GM21737 (cell line): Measurements from ENCODE around the gene INSL3.
"Not testable (repeated sequence)": the region's sequence is repeated elsewhere in the genome, so short reads cannot be mapped to it uniquely, and the experiment has no call there.

Source experiments
- ATAC-seq: cut with Tn5 transposase; IDR thresholded peaks from one replicate; pipeline ENCODE4 v1.9.1; 2021; ENCODE audit warnings: mild to moderate bottlenecking, moderate library complexity; ENCODE audit not compliant: unreplicated experiment

The INSL3 gene

DNA sequence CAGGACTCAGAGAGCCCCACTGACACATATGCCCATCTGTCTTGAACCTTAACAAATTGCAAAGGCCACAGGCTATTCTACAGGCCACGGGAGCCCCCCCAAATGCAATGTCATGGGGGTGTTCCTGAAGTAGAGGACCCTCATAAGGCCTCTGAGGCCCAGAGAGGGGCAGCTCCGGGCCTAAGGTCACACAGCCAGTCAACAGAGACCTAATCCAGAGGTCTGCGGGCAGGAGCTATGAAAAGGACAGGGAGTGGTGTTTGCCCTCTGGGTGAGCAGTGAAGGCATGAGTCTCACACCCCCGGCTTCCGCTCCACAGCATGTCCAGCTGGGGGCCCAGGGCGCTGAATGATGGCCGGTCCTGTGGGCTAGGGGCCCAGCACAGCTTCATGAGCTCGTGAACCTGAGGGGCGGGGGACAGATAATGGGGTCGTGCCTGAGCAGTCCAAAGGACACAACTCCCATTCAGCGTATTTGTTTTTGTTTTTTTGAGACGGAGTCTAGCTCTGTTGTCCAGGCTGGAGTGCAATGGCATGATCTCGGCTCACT lies 5.3 kb upstream of the INSL3 start:
- ATAC-seq = no peak

DNA sequence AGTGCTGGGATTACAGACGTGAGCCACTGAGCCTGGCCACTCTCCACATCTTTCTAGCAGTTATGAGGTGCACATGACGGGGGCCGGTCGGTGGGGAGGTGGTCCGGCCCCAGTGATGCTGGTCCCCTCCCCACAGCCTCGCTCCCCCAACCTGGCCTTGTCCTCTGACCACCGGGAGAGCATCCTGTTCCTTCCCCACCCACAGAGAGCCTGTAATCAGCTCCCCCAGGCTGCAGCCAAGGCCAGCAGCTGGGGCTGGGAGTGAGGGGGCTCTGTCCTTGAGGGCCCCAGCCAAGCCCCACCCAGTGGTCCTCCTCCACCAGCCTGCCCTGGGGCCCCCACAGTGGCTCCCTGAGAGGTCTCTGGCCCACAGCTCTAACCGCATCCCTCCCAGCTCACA lies 3.0 kb upstream of the INSL3 start:
- no peak for ATAC-seq

DNA sequence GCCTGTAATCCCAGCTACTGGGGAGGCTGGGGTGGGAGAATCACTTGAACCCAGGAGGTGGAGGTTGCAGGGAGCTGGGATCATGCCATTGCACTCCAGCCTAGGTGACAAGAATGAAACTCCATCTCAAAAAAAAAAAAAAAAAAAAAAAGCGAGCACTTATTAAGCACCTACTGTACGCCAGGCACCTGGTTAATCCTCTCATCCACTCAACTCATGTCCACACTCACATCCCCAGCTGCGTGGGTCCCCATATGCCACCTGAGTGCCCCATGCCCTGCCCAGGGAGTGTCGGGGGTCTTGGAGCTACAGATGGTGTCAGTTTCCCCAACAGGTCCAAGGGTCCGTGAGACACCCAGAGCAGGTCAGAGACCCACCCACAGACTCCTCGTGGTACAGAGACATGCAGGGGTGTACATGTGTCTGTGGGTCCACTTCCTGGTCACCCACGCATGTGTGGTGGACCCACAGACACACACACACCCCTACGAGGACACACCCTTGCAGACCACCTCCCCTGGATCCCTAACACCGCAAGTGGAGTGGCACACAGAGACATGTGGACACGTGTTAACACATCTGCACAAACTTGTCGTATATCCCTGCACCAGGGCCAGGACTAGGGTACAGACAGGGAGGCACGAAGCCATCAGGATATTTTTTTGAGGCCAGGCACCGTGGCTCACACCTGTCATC lies 3.5 kb downstream of the INSL3 start:
- no peak for ATAC-seq

DNA sequence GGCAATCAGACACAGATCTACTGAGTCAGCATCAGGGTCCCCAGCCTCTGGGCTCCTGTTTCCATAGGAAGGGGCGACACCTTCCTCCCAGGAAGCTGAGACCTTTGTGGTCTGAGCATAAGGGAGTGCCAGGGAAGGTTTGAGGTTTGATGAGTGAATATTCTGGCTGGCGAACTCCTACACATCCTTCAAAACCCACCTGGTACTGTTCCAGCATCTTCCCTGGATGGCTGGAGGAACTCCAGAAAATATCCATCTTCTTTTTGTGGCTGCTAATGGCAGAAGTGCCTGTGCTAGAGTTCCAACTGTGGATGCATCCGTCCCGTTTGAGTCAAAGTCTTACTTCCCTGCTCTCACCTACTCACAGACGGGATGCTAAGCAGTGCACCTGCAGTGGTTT lies 9.2 kb downstream of the INSL3 start:
- ATAC-seq = no peak

DNA sequence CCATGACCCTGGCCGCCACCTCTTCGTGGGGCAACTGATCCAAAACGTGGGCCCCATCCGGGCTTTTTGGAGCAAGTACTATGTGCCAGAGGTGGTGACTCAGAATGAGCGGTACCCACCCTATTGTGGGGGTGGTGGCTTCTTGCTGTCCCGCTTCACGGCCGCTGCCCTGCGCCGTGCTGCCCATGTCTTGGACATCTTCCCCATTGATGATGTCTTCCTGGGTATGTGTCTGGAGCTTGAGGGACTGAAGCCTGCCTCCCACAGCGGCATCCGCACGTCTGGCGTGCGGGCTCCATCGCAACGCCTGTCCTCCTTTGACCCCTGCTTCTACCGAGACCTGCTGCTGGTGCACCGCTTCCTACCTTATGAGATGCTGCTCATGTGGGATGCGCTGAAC lies 9.6 kb downstream of the INSL3 start:
- ATAC-seq = no peak

DNA sequence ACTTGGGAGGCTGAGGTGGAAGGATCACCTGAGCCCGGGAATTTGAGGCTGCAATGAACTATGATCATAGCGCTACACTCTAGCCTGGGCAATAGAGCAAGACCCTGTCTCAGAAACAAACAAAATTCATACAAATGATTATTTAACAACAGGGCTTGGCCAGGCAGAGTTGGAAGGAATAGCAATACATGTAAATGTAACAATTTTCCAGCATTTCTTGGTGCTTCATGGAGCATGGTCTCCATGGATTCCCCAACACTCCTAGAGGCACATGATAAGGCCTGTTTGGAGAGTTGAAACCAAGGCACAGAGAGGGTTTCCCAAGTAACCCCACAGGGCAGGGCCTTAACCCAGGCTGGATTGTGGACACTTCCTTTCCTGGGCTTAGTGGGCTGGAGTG lies 10.2 kb downstream of the INSL3 start:
- ATAC-seq = no peak

DNA sequence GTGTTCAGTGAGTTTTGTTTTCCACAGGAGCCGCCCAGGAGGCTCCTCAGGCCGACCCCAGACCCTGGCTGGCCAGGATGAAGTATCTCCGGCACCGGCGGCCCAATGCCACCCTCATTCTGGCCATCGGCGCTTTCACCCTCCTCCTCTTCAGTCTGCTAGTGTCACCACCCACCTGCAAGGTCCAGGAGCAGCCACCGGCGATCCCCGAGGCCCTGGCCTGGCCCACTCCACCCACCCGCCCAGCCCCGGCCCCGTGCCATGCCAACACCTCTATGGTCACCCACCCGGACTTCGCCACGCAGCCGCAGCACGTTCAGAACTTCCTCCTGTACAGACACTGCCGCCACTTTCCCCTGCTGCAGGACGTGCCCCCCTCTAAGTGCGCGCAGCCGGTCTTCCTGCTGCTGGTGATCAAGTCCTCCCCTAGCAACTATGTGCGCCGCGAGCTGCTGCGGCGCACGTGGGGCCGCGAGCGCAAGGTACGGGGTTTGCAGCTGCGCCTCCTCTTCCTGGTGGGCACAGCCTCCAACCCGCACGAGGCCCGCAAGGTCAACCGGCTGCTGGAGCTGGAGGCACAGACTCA lies 13.5 kb downstream of the INSL3 start:
- no peak for ATAC-seq

DNA sequence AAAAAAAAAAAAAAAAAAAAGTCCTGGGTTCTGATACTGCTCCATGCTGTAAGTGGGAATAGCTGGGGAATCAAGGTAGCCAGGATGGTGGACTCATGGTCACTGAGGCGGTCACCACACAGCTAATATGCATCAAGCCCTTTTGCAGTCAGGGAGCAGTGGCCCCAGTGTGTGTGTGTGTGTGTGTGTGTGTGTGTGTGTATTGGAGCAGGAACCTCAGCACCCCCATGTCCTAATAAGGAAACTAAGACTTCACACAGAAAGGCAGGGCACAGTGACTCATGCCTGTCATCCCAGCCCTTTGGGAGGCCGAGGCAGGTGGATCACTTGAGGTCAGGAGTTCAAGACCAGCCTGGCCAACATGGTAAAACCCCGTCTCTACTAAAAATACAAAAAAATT lies 14.4 kb downstream of the INSL3 start:
- no peak for ATAC-seq

DNA sequence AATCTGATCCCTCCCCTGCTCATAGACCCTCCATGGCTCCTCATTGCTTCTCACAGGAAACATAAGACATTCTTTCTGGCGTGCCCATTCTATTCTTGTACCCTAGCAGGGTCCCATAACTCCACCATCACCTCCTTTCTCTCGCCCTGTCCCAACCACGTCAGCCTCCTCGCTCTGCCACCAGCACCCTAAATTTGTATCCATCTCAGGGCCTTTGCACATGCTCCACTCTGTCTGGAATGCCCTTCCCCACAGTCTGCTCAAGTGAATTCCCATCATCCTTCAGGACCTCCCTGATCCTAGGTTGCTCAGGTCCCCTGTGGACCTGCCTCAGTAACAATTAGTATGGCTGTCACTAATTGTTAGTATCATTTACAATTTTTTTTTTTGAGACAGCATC lies 15.9 kb downstream of the INSL3 start:
- ATAC-seq = no peak

DNA sequence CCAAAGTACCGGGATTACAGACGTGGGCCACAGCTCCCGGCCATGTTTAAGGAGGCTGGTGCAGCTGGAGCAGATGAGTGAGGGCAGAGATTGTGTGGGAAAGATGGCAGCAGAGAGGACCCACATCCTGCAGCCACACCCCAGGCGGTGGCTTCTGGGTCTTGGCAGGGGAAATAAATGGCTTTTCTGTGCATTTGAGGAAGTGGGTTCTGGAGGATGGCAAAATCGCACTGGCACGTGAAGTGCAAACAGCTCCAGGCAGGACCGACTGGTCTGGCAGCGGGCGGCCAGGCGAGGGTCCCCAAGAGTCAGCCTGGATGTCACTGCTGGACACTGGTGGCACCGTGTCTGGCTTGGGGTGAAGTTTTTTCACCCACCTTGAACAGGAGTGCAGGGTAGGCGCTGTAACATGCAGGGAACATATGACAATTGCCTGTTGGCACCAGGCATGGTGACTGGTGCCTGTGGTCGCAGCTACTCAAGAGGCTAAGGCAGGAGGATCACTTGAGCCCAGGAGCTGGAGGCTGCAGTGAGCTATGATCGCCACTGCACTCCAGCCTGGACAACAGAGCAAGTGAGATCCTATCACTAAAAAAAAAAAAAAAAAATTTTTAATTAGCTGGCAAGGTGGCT lies 17.9 kb downstream of the INSL3 start:
- ATAC-seq = no peak

DNA sequence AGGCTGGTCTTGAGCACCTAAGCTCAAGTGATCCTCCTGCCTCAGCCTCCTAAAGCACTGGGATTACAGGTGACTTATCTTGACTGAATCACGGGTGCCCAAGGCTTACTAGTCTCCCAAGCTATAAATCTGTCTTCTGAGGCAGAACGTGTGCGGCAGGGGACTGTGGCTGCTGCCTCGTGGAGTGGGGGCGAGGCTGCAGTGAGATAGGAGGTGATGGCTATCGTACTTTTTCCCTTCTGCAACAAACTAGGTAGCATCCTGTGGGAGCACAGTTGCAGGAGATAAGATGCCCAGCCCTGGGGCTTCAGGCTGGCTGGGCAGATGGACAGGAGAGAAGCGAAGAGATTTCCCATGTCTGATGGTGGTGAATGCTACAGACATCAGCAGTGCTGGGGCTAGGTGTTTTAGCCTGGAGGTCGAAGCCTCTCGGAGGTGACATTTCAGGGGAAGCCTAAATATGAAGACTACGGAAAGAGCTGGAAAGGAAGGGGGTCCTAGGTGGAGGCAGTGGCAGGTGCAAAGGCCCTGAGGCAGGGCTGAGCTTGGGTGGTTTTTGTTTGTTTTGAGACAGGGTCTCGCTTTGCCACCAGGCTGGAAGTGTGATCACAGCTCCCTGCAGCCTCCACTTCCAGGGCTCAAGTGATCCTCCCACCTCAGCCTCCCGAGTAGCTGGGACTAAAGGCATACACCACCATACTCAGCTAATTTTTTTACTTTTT lies 19.0 kb downstream of the INSL3 start:
- no peak for ATAC-seq

DNA sequence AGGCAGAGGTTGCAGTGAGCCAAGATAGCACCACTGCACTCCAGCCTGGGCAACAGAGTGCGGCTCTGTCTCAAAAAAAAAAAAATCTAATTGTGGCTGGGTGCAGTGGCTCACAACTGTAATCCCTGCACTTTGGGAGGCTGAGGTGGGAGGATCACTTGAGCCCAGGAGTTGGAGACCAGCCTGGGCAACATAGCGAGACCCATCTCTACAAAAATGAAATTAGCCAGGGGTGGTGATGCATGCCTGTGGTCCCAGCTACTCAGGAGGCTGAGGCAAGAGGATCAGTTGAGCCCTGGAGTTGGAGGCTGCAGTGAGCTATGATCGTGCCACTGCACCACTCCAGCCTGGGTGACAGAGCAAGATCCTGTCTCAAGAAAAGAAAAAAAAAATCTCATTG lies 22.7 kb downstream of the INSL3 start:
- not testable (repeated sequence) for ATAC-seq

DNA sequence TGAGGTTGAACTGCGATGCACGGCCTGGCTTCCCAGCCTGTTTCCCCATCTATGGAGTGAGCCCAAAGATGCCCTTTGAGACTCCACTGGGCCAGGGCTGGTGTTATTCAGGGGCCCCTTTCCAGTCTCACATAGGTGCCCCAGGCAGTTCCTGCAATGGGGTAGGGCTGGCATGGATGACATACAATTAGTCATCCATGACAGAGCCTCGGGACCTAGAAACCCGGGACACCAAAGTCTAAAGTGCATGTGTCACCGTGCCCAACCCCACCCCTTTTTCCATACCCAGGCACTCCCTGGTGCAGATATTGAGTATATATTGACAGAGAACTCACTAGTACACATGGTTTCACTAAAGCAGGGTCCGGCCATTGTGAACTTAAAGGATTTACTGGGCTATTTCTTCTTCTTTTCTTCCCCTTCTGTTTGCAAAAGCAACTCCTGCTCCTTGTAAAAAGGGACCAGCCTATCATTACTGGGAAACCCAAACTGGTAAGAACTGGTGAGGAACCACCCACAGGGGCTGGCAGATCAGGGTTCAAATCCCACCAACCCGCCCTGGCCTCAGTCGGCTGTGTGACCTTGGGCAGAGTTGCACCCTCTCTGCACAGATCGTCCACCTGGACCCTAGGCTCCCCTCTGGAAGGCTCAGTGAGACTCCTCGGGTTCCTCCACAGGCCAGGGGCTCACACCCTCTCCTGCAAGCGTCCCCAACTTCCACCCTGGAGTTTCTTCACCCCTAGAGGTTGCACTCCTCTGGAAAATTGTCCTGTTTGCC lies 23.7 kb downstream of the INSL3 start:
- no peak for ATAC-seq

DNA sequence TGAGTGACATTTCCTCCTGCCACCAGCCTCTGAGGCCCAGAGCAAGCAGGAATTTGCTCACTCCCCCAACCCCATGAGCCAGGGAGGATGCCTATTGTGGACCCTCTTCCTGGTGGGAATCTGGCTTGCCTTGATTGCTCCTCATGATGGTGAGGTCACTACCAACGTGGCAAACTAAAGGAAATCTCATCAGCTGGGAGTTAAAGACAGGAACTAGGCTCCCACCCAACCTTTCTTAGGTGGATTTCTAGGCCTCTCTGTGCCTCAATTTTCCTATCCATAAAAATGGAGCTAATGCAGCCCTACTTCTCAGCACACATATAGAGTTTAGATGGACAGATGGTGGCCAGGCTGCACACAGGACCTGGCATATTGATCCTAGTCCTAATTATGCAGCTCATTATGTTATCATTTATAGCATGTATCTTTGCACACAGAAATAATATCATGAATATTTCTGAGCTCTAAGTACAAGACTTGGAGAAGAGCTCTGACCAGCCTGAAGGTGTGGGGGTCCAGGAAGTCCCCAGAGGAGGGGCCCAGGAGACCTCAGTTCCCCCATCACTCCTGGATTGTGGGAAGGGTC lies 24.4 kb downstream of the INSL3 start:
- no peak for ATAC-seq

DNA sequence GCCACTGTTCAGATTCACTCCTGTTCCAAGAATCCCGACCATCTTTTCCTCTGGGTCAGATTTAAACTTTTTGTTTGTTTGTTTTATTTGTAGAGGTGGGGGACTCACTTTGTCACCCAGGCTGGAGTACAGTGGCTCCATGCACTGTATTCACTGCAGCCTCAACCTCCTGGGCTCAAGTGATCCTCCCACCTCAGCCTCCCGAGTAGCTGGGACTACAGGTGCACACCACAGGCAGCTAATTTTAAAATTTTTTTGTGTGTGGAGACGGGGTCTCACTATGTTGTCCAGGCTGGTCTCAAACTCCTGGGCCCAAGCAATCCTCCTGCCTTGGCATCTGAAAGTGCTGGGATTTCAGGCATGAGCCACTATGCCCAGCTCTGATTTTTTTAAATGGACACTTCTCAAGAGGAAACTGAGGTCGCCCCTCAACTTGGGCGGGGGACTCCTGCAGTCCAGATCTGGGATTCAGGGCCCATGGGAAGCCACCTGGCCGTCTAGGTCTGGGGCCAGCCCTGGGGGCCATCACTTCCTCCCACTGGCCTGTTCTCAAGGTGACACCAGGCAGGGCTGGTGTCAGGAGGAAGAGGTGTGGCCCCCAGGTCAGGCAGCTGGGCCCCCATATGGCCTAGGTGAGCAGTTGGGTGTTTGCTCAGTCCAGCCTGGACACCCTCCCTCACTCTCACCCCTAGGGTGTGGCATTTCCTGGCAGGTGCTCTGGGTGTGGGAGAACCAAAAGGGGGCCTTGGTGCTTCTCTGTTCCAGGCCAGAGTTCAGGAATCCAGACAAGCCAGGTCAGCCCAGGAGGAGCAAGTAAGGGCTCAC lies 25.1 kb downstream of the INSL3 start:
- no peak for ATAC-seq

DNA sequence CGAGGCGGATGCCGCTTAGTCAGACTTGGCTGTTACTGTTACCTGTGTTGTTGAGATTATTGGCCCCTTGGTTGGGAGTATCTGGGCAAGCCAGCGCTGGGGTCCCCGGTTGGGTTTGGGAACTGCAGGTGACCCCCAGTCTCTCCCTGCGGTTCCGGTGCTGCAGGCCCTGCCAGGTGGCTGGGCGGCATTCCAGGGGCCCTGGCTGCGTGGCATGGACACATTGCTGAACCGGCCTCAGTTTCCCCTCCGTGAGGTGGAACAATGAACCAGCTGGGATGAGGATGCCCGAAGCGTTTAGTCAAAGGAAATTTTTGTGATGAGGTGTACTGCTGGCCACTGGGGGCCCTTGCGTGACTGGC lies 25.8 kb downstream of the INSL3 start:
- ATAC-seq = no peak

DNA sequence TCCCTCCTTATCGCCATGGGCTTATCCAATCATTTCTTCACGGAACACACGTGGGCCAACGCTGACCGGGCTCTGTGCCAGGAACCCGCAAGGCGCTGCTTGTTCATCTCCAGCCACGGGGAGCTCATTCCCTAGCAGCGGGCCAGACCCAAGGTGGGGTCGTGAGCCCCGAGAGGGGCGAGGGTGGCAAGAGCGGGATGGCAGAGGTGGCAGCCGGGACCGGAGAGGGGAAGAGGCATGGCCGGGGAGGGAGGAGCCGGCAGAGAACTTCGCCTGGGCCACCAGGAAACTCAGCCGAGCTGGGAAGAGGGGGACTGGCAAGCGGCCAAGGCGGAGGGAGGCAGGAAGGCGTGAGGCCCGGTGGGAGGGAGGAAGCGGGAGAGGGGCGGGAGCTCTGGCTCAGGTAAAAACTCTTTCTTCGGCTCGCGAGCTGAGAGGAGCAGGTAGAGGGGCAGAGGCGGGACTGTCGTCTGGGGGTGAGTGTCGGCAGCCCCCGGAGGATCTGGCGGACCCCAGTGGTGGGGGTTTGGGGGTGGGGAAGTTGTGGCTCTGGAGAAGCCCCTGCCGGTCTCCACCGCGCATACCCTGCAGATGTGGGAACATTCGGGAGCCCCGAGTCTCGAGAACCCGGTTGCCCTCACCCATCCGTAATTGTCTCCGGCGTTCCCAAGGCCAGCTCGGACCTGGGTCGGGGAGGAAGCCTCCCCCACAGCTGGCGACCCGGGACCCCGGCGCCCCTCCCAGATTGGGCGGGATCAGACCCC lies 26.4 kb downstream of the INSL3 start, which contains the start of gene B3GNT3:
Gene B3GNT3 (plus strand): TSS at position 408 of the 764 bp plus-strand sequence. CDS start 12,670 bp downstream, outside the sequence.
- no peak for ATAC-seq

DNA sequence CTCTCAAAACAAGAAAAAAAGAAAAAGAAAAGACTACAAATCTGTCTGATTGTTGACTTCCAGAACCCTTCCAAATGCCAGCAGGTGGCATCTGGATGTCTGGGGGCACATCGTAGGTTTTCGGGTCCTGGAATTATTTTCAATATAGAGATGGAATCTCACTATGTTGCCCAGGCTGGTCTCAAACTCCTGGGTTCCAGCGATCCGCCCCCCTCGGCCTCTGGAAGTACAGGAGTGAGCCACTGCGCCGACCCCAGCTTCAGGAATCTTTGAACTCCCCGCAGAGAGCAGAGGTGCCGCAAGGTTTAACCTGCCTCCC lies 26.9 kb downstream of the INSL3 start:
- no peak for ATAC-seq
